PC-3 (cell line): Measurements from ENCODE around the gene OR9A2. TPM values are rescaled to one million over a fixed set of nuclear protein-coding genes. Genes with fewer than 3 reads are reported as not detected.
"Not testable (repeated sequence)": the region's sequence is repeated elsewhere in the genome, so short reads cannot be mapped to it uniquely, and the experiment has no call there.

Source experiments
- ATAC-seq: fragments of 200-7000 bp; cut with Tn5 transposase; 2 replicates; pipeline ENCODE4 v1.9.1; 2020; ENCODE audit warnings: mild to moderate bottlenecking, moderate library complexity
- BruUV-seq: library from RNA; stranded (reverse); fragments of 400-500 nt; replicated peaks from 2 replicates; lab custom pipeline; 2021; lab: Mats Ljungman, UMichigan
- CTCF ChIA-PET: fragments of 300-600 bp; sonication (Branson Sonifier 250); formaldehyde crosslinking; loops from one replicate; lab custom pipeline; 2022; ENCODE audit warnings: antibody characterized with exemption; lab: Charles Lee
- POLR2A ChIA-PET: fragments of 300-600 bp; sonication (Branson Sonifier 250); formaldehyde crosslinking; loops from one replicate; lab custom pipeline; 2022; ENCODE audit warnings: antibody characterized with exemption; ENCODE audit not compliant: unreplicated experiment; lab: Charles Lee
- DNase-seq: peaks from one replicate; pipeline ENCODE4 v3.0.0-alpha.2; 2015
- H2AFZ ChIP-seq: fragments of 300-600 bp; sonication (generic); 2 replicates; pipeline ENCODE4 v1.6.0; 2016; ENCODE audit warnings: antibody characterized with exemption, low read length
- H3F3A ChIP-seq: fragments of 300-600 bp; sonication (generic); one replicate; pipeline ENCODE4 v1.6.0; 2017; ENCODE audit warnings: antibody characterized with exemption, low read length, control low read depth, mild to moderate bottlenecking; ENCODE audit not compliant: unreplicated experiment
- H3K27ac ChIP-seq: fragments of 300-600 bp; sonication (generic); 2 replicates; pipeline ENCODE4 v1.5.1; 2016; ENCODE audit warnings: mild to moderate bottlenecking, low read length
- H3K27me3 ChIP-seq: fragments of 300-600 bp; sonication (generic); 2 replicates; pipeline ENCODE4 v1.6.1; 2016; ENCODE audit warnings: low read length, mixed read lengths
- H3K36me3 ChIP-seq: fragments of 300-600 bp; sonication (generic); 2 replicates; pipeline ENCODE4 v1.6.1; 2016; ENCODE audit warnings: low read depth, mixed run types, low read length, mixed read lengths
- H3K4me1 ChIP-seq: fragments of 300-600 bp; sonication (generic); 2 replicates; pipeline ENCODE4 v1.5.1; 2016; ENCODE audit warnings: low read length; ENCODE audit not compliant: insufficient read depth
- H3K4me2 ChIP-seq: fragments of 300-600 bp; sonication (generic); 2 replicates; pipeline ENCODE4 v1.6.0; 2016; ENCODE audit warnings: low read length
- H3K4me3 ChIP-seq: fragments of 300-600 bp; sonication (generic); 2 replicates; pipeline ENCODE4 v1.5.1; 2016; ENCODE audit warnings: mild to moderate bottlenecking, low read length, mixed read lengths
- H3K79me2 ChIP-seq: fragments of 300-600 bp; sonication (generic); 2 replicates; pipeline ENCODE4 v1.6.1; 2017; ENCODE audit warnings: low read length, mixed read lengths
- H3K9ac ChIP-seq: fragments of 300-600 bp; sonication (generic); 2 replicates; pipeline ENCODE4 v1.6.0; 2016; ENCODE audit warnings: mild to moderate bottlenecking, low read length
- H3K9me2 ChIP-seq: fragments of 300-600 bp; sonication (generic); replicated peaks from 2 replicates; pipeline ENCODE4 v1.6.1; 2016; ENCODE audit warnings: mixed run types, low read length, mixed read lengths
- H3K9me3 ChIP-seq: fragments of 300-600 bp; sonication (generic); 2 replicates; pipeline ENCODE4 v1.6.1; 2016; ENCODE audit warnings: low read length, mixed read lengths
- H4K20me1 ChIP-seq: fragments of 300-600 bp; sonication (generic); 2 replicates; pipeline ENCODE4 v1.6.1; 2016; ENCODE audit warnings: low read length, mixed read lengths
- CTCF ChIP-seq: fragments of 300-600 bp; sonication (generic); conservative IDR thresholded peaks from 2 replicates; pipeline ENCODE4 v1.5.1; 2017; ENCODE audit warnings: antibody characterized with exemption, low read depth, mild to moderate bottlenecking, low read length
- EZH2 ChIP-seq: fragments of 300-600 bp; sonication (generic); IDR thresholded peaks from one replicate; pipeline ENCODE4 v1.6.1; 2017; ENCODE audit warnings: antibody characterized with exemption, mild to moderate bottlenecking, low read length; ENCODE audit not compliant: unreplicated experiment
- EZH2phosphoT487 ChIP-seq: fragments of 300-600 bp; sonication (generic); IDR thresholded peaks from 2 replicates; pipeline ENCODE4 v1.6.1; 2018; ENCODE audit warnings: mild to moderate bottlenecking, antibody characterized with exemption, low read length, borderline replicate concordance
- intact Hi-C: fragments of 100-400 bp; cut with micrococcal nuclease; formaldehyde crosslinking; loops from 2 replicates; pipeline ENCODE4 v1.9.0; 2023
- total RNA-seq: library from RNA; depleted of rRNA; stranded (reverse); fragments of >200 nt; gene quantifications from 2 replicates; pipeline ENCODE4 v1.2.3, GENCODE V29; 2014

The OR9A2 gene
- total RNA-seq, 1 experiment from 2014 or later: not detected

GRCh38 chr7:142992427-142992826, 34.5 kb downstream of the OR9A2 start:
- H3K4me2 ChIP-seq: peak overlapping the region; percentile 59
- no peak overlapping the region for H3K27ac ChIP-seq
- no peaks in the 10 kb centered on the region for H3K36me3 ChIP-seq
- intact Hi-C loops: no loop called here
- H3K79me2 ChIP-seq: no peaks in the 10 kb centered on the region
- H3K9me2 ChIP-seq: no peaks in the 10 kb centered on the region
- H3K4me1 ChIP-seq: no peaks in the 10 kb centered on the region
- peak overlapping the region; percentile 65; the same call in 1 of the 2 replicates for H2AFZ ChIP-seq
- BruUV-seq: no TSS peak
- H3F3A ChIP-seq: no peaks in the 10 kb centered on the region
- ChIA-PET CTCF (no interaction called here), POLR2A (no interaction called here)
- DNase-seq (no peak), ATAC-seq (no peak)
- no peaks in the 10 kb centered on the region for H3K9me3 ChIP-seq
- peaks cover 10% of the 10 kb centered on the region; the same call in 1 of the 2 replicates for H3K27me3 ChIP-seq
- H3K4me3 ChIP-seq: peak overlapping the region; percentile 40
- TF ChIP-seq EZH2phosphoT487: no peak
- TF ChIP-seq CTCF: no peak
- TF ChIP-seq EZH2: no peak
- H3K9ac ChIP-seq: no peak overlapping the region
- H4K20me1 ChIP-seq: no peaks in the 10 kb centered on the region

DNA sequence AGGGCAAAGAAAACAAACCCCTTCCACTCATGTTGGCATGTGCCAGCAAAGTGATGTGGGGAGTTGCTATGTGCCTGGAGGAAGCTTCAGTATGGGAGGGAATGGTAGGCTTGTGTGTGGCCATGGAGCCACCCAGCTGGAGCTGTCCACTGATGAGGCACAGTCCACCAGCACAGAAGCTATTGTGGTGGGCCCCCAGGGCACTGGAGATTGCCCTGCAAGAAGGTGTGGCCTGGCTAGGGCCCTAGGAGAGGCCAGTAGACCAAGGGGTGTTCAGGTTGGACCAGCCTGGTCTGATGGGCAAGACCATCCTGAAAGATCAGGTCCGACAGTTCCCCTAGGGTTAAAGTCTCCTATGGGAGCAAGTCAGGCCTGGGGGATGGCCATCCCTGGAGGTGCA, 42.6 kb downstream of the OR9A2 start:
- ATAC-seq (no peak), DNase-seq (no peak)
- no peaks in the 10 kb centered on the region for H3K79me2 ChIP-seq
- H3K27me3 ChIP-seq: peaks cover 24% of the 10 kb centered on the region
- no peak for TF ChIP-seq CTCF
- ChIA-PET POLR2A (no interaction called here), CTCF (no interaction called here)
- no peak overlapping the region for H2AFZ ChIP-seq
- intact Hi-C loops: no loop called here
- H3K9ac ChIP-seq: no peak overlapping the region
- no peaks in the 10 kb centered on the region for H3K4me1 ChIP-seq
- H3K9me2 ChIP-seq: no peaks in the 10 kb centered on the region
- H3K9me3 ChIP-seq: no peaks in the 10 kb centered on the region
- H3K36me3 ChIP-seq: no peaks in the 10 kb centered on the region
- no peak overlapping the region for H3K4me2 ChIP-seq
- no peaks in the 10 kb centered on the region for H4K20me1 ChIP-seq
- no peak overlapping the region for H3K4me3 ChIP-seq
- H3F3A ChIP-seq: no peaks in the 10 kb centered on the region
- H3K27ac ChIP-seq: no peak overlapping the region
- BruUV-seq: no TSS peak

- Histone ChIP-seq H3F3A (no peaks in the 10 kb centered on the region), H3K4me2 (no peak overlapping the region), H3K4me3 (no peak overlapping the region), H3K9ac (no peak overlapping the region), H3K36me3 (no peaks in the 10 kb centered on the region), H3K27ac (no peak overlapping the region), H3K79me2 (no peaks in the 10 kb centered on the region), H3K27me3 (peaks cover 28% of the 10 kb centered on the region), H3K9me2 (no peaks in the 10 kb centered on the region), H3K4me1 (no peaks in the 10 kb centered on the region), H4K20me1 (no peaks in the 10 kb centered on the region), H2AFZ (no peak overlapping the region), H3K9me3 (no peaks in the 10 kb centered on the region)
- ATAC-seq (no peak), DNase-seq (no peak)
- intact Hi-C loops: no loop called here
- BruUV-seq: no TSS peak
- CTCF ChIA-PET: no interaction called here
- TF ChIP-seq CTCF (no peak), EZH2 (no peak), EZH2phosphoT487 (no peak)
- POLR2A ChIA-PET: interaction anchor here (0.5 kb wide), 1 partner anchor 34 kb away, joined by 3 read pairs; no protein-coding TSS in a partner anchor
Measured at GRCh38 chr7:142983825-142984224, 43.1 kb downstream of the OR9A2 start.

DNA sequence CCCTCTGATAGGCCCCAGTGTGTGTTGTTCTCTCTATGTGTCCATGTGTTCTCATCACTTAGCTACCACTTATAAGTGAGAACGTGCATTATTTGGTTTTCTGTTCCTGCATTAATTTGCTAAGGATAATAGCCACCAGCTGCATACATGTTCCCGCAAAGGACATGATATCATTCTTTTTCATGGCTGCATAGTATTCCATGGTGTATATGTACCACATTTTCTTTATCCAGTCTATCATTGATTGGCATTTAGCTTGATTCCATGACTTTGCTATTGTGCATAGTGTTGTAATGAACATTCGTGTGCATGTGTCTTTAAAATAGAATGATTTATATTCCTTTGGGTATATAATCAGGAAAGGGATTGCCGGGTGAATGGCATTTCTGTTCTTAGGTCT, 48.5 kb downstream of the OR9A2 start:
- H2AFZ ChIP-seq, H3K27ac ChIP-seq, H3K79me2 ChIP-seq, H4K20me1 ChIP-seq, H3K4me1 ChIP-seq, H3K9me2 ChIP-seq, intact Hi-C loops, DNase-seq, H3K9me3 ChIP-seq, H3K9ac ChIP-seq, H3K4me2 ChIP-seq, POLR2A ChIA-PET, H3K36me3 ChIP-seq, CTCF ChIA-PET, BruUV-seq, H3K4me3 ChIP-seq, ATAC-seq, H3F3A ChIP-seq: not testable (repeated sequence)
- H3K27me3 ChIP-seq: peaks cover 36% of the 10 kb centered on the region
